HepG2 (cell line): ENCODE measurements around the gene OTOP1. TPM values are rescaled to one million over a fixed set of nuclear protein-coding genes. Genes with fewer than 3 reads are reported as not detected.

Experiments
- AHR ChIP-seq: IDR thresholded peaks from 2 replicates; pipeline ENCODE4 v1.6.1; 2018; ENCODE audit warnings: missing genetic modification reagents, missing compliant biosample characterization
- CSRNP2 ChIP-seq: sonication (generic); formaldehyde crosslinking; conservative IDR thresholded peaks from 2 replicates; pipeline ENCODE4 v1.8.0; 2022; ENCODE audit warnings: low read depth, missing genetic modification reagents
- HMGXB3 ChIP-seq: sonication (generic); formaldehyde crosslinking; IDR thresholded peaks from 2 replicates; pipeline ENCODE4 v1.4.0; 2020; ENCODE audit warnings: missing genetic modification reagents, borderline replicate concordance
- HNRNPH1 ChIP-seq: fragments of 200-400 bp; formaldehyde crosslinking; optimal IDR thresholded peaks from 2 replicates; pipeline ENCODE3; 2017; ENCODE audit warnings: mild to moderate bottlenecking, low read depth, low read length
- SALL2 ChIP-seq: sonication (generic); formaldehyde crosslinking; IDR thresholded peaks from 2 replicates; pipeline ENCODE4 v1.8.1; 2023; ENCODE audit warnings: mild to moderate bottlenecking, missing genetic modification reagents, inconsistent platforms
- ZNF101 ChIP-seq: sonication (generic); formaldehyde crosslinking; IDR thresholded peaks from 2 replicates; pipeline ENCODE4 v1.4.0; 2020; ENCODE audit warnings: mild to moderate bottlenecking, low read depth, missing genetic modification reagents, borderline replicate concordance
- ZNF30 ChIP-seq: sonication (generic); formaldehyde crosslinking; IDR thresholded peaks from 2 replicates; pipeline ENCODE4 v1.5.0; 2020; ENCODE audit warnings: mild to moderate bottlenecking, missing genetic modification reagents
- ZNF318 ChIP-seq: sonication (generic); formaldehyde crosslinking; IDR thresholded peaks from 2 replicates; pipeline ENCODE4 v1.4.0; 2020; ENCODE audit warnings: mild to moderate bottlenecking, missing genetic modification reagents
- ZNF496 ChIP-seq: sonication (generic); formaldehyde crosslinking; IDR thresholded peaks from 2 replicates; pipeline ENCODE4 v1.8.1; 2023; ENCODE audit warnings: mild to moderate bottlenecking, moderate library complexity, missing genetic modification reagents; ENCODE audit not compliant: insufficient replicate concordance
- polyA plus RNA-seq, 8 experiments: library from polyadenylated mRNA; depleted of rRNA in 3 of 8; stranded (reverse) in 7 of 8; unstranded in 1 of 8; fragments of >200 nt; fragmentation: Illumina TruSeq in 4 of 8; extraction: Trizol in 4 of 8; gene quantifications; 2 replicates each; pipeline versions ENCODE4 v1.2.1 to v1.2.3, GENCODE V29; 2011 to 2016; ENCODE audit warnings: low read depth in 4 of 8, missing spikeins in 1 of 8, mixed read lengths in 1 of 8; ENCODE audit not compliant: insufficient read depth in 1 of 8
- total RNA-seq, 5 experiments: library from RNA; depleted of rRNA; stranded (reverse); fragments of >200 nt; fragmentation: Illumina TruSeq; extraction: Trizol; gene quantifications; 2 replicates each; pipeline ENCODE4 v1.2.3, GENCODE V29; 2016; ENCODE audit warnings: low read depth in 1 of 5

OTOP1 gene
- total and polyA plus RNA-seq, 2 of the 13 experiments (the other 11 are each of a cell fraction or from before 2014, with no cell fraction given), result not detected

DNA sequence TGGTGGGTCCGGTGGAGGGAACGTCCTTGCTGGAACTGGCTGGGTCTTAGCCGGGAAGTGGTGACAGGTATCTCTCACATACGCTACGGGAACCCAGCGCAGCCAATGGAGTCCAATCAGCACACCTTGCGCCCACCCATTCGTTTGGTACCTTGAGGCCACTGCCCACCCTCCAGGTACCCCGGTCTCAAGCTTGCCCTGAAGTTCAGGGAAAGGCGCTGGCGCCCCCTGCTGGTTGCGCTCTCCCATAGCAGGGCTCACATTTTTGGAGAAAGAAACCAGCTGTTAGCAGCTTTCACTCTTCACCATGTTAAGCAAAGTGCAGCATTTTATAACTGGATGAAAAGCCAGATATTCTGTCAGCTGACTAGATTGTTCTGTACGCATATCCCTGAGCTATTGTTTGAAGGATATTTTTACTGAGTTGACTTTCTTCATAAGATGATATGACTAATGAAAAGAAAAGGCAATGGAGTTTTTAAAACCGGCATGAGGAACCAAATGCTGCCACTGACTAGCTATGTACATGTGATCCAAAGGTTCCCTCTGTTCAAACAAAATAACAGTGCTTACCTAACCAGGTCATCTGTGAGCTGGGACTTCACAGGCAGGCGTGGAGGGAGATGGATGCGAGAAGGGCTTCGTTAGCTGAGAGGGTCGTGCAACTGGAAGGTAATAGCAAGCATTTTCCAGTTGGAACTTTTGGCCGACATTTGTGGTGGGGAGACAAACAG, 43.7 kb downstream of the OTOP1 start (continued):
- TF ChIP-seq AHR, result no peak
- TF ChIP-seq ZNF496 (CRISPR knock-in tag), result no peak
- TF ChIP-seq ZNF101, result no peak
- TF ChIP-seq ZNF318, result no peak
- no peak for TF ChIP-seq HNRNPH1
- TF ChIP-seq ZNF30, result no peak
- TF ChIP-seq HMGXB3 (CRISPR knock-in tag), result no peak
- TF ChIP-seq SALL2 (CRISPR knock-in tag), result 0 out of 2 replicates have a peak, but pooled peaks have one; percentile 33
- TF ChIP-seq CSRNP2, result no peak
